ENCODE results near the gene CIDEB. TPM values are rescaled to one million over a fixed set of nuclear protein-coding genes. Genes with fewer than 3 reads are reported as not detected.

The CIDEB gene
- total and polyA plus RNA-seq, 2 donors from 2014 or later: 22.4 to 49.7 TPM

GRCh38 chr14:24331731-24332267, 24.0 kb upstream of the CIDEB start:
- Histone ChIP-seq H3K9me3 (ENCODE audit: control insufficient read depth in 2 of 3, insufficient read depth in 1 of 3, low read length in 3 of 3) (no peaks in the 10 kb centered on the region), H3K27me3 (ENCODE audit: control insufficient read depth, insufficient read depth, low read length) (peaks cover 14% of the 10 kb centered on the region), H3K36me3 (ENCODE audit: control insufficient read depth in 2 of 3, insufficient read depth in 3 of 3, low read length in 3 of 3) (no peaks in the 10 kb centered on the region), H3K9ac (ENCODE audit: low read length in 3 of 3) (no peak overlapping the region), H3K27ac (ENCODE audit: low read depth in 2 of 2, low read length in 2 of 2) (no peak overlapping the region), H3K4me3 (ENCODE audit: low read length in 3 of 3) (peak overlapping the region in 1 of 3 donors; percentile 56), H3K4me1 (ENCODE audit: control insufficient read depth in 2 of 3, insufficient read depth in 2 of 3, low read depth in 1 of 3, low read length in 3 of 3) (peaks cover 0 to 11% (median 10%) of the 10 kb centered on the region in 3 donors)
- intact Hi-C loops (cut with DNase I): no loop called here
- DNase-seq (peak in 2 of 5 donors; percentile 25 to 77), FAIRE-seq (no peak)
- no peak for TF ChIP-seq CTCF (IDR thresholded peaks at IDR 0.05; ENCODE audit: borderline replicate concordance, extremely low read depth, insufficient read depth)

- H3K27ac ChIP-seq (ENCODE audit: low read depth in 2 of 2, low read length in 2 of 2): no peak overlapping the region
- H3K4me1 ChIP-seq (ENCODE audit: control insufficient read depth in 2 of 3, insufficient read depth in 2 of 3, low read depth in 1 of 3, low read length in 3 of 3): peaks cover 0 to 11% (median 10%) of the 10 kb centered on the region in 3 donors
- no peaks in the 10 kb centered on the region for H3K9me3 ChIP-seq (ENCODE audit: control insufficient read depth in 2 of 3, insufficient read depth in 1 of 3, low read length in 3 of 3)
- no peak overlapping the region for H3K9ac ChIP-seq (ENCODE audit: low read length in 3 of 3)
- no peaks in the 10 kb centered on the region for H3K36me3 ChIP-seq (ENCODE audit: control insufficient read depth in 2 of 3, insufficient read depth in 3 of 3, low read length in 3 of 3)
- TF ChIP-seq CTCF (IDR thresholded peaks at IDR 0.05; ENCODE audit: borderline replicate concordance, extremely low read depth, insufficient read depth): no peak
- no peak overlapping the region for H3K4me3 ChIP-seq (ENCODE audit: low read length in 3 of 3)
- peaks cover 14% of the 10 kb centered on the region for H3K27me3 ChIP-seq (ENCODE audit: control insufficient read depth, insufficient read depth, low read length)
- FAIRE-seq: no peak
- intact Hi-C loops (cut with DNase I): no loop called here
- no peak for DNase-seq
Observed at GRCh38 chr14:24330973-24331674, 23.3 kb upstream of the CIDEB start.

GRCh38 chr14:24329736-24330135, 22.0 kb upstream of the CIDEB start:
- H3K27me3 ChIP-seq (ENCODE audit: control insufficient read depth, insufficient read depth, low read length): peaks cover 14% of the 10 kb centered on the region
- no peak overlapping the region for H3K4me3 ChIP-seq (ENCODE audit: low read length in 3 of 3)
- peaks cover 0 to 11% (median 10%) of the 10 kb centered on the region in 3 donors for H3K4me1 ChIP-seq (ENCODE audit: control insufficient read depth in 2 of 3, insufficient read depth in 2 of 3, low read depth in 1 of 3, low read length in 3 of 3)
- FAIRE-seq (no peak), DNase-seq (peak in 1 of 5 donors; percentile 82)
- H3K36me3 ChIP-seq (ENCODE audit: control insufficient read depth in 2 of 3, insufficient read depth in 3 of 3, low read length in 3 of 3): no peaks in the 10 kb centered on the region
- no peak overlapping the region for H3K9ac ChIP-seq (ENCODE audit: low read length in 3 of 3)
- TF ChIP-seq CTCF (IDR thresholded peaks at IDR 0.05; ENCODE audit: borderline replicate concordance, extremely low read depth, insufficient read depth): no peak
- intact Hi-C loops (cut with DNase I): no loop called here
- H3K9me3 ChIP-seq (ENCODE audit: control insufficient read depth in 2 of 3, insufficient read depth in 1 of 3, low read length in 3 of 3): no peaks in the 10 kb centered on the region
- no peak overlapping the region for H3K27ac ChIP-seq (ENCODE audit: low read depth in 2 of 2, low read length in 2 of 2)

All from kidney (tissue), 14 donors.